Neural crest cell (in vitro differentiated cells): ENCODE measurements around the gene CTPS1. TPM values are rescaled to one million over a fixed set of nuclear protein-coding genes. Genes with fewer than 3 reads are reported as not detected.

Experiments used
- DNase-seq: peaks from one replicate; pipeline ENCODE4 v3.0.0; 2021; ENCODE audit warnings: low read depth, mixed read lengths, low spot score
- H3K27ac Mint-ChIP-seq: one replicate; pipeline ENCODE4 v1.8.0; 2021; ENCODE audit warnings: mild to moderate bottlenecking, mixed read lengths; ENCODE audit not compliant: unreplicated experiment
- H3K27me3 Mint-ChIP-seq: 2 replicates; pipeline ENCODE4 v1.8.0; 2021; ENCODE audit warnings: low read depth, mild to moderate bottlenecking, mixed read lengths
- H3K36me3 Mint-ChIP-seq: 2 replicates; pipeline ENCODE4 v1.8.0; 2021; ENCODE audit warnings: low read depth, mild to moderate bottlenecking, mixed read lengths
- H3K4me1 Mint-ChIP-seq: 2 replicates; pipeline ENCODE4 v1.8.0; 2021; ENCODE audit warnings: mixed read lengths
- H3K4me3 Mint-ChIP-seq: one replicate; pipeline ENCODE4 v1.8.0; 2021; ENCODE audit warnings: mild to moderate bottlenecking, mixed read lengths
- H3K9me3 Mint-ChIP-seq: 2 replicates; pipeline ENCODE4 v1.8.0; 2021; ENCODE audit warnings: mixed read lengths
- total RNA-seq: library from RNA; stranded (reverse); gene quantifications from 2 replicates; pipeline ENCODE4 v1.2.1, GENCODE V29; 2021
- TF ChIP-seq, protein P1 (sequence below): fragments of 200-600 bp; sonication (generic); conservative IDR thresholded peaks from 2 replicates; pipeline ENCODE4 v1.5.0; 2021; ENCODE audit warnings: antibody characterized with exemption, mild to moderate bottlenecking

The CTPS1 gene
- total RNA-seq, 1 donor from 2014 or later = 114 TPM

DNA sequence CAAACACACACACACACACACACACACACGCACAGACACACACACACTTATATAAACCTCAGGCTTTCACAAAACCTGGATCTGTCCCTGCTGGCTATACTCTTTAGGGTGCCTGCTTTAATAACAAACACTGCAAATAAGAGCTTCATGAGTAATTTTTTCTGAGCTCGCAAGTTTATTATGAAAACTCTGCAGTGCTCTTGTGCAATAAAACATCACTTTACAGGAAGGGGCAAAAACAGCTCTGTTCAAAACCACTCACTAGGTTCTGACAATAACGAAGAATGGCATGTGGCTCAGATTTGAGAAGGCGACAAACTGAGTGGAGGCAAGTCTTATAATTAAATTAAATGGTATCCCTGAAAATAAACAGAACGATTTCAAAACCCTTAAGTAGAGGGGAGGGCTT is 42.6 kb upstream of the CTPS1 start:
- H3K4me3 Mint-ChIP-seq = no peak overlapping the region

DNA sequence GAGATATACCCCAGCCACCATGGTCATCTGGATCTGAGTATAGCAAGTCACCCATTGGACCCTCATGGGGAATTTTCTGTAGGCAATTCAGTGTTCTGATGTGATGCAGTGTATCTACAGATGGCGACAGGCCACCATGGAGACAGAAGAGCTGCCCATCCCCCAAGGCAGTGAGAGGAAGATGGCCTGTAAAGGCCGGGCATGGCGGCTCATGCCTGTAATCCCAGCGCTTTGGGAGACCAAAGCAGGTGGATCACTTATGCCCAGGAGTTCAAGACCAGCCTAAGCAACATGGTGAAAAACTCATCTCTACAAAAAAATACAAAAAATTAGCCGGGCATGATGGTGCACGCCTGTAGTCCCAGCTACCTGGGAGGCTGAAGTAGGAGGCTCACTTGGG is 41.1 kb upstream of the CTPS1 start:
- no peaks in the 10 kb centered on the region for H3K27me3 Mint-ChIP-seq
- DNase-seq = no peak
- H3K9me3 Mint-ChIP-seq = no peaks in the 10 kb centered on the region
- H3K4me1 Mint-ChIP-seq = no peaks in the 10 kb centered on the region
- H3K36me3 Mint-ChIP-seq = no peaks in the 10 kb centered on the region
- no peak overlapping the region for H3K27ac Mint-ChIP-seq
- no peak overlapping the region for H3K4me3 Mint-ChIP-seq
- TF ChIP-seq, protein P1, sequence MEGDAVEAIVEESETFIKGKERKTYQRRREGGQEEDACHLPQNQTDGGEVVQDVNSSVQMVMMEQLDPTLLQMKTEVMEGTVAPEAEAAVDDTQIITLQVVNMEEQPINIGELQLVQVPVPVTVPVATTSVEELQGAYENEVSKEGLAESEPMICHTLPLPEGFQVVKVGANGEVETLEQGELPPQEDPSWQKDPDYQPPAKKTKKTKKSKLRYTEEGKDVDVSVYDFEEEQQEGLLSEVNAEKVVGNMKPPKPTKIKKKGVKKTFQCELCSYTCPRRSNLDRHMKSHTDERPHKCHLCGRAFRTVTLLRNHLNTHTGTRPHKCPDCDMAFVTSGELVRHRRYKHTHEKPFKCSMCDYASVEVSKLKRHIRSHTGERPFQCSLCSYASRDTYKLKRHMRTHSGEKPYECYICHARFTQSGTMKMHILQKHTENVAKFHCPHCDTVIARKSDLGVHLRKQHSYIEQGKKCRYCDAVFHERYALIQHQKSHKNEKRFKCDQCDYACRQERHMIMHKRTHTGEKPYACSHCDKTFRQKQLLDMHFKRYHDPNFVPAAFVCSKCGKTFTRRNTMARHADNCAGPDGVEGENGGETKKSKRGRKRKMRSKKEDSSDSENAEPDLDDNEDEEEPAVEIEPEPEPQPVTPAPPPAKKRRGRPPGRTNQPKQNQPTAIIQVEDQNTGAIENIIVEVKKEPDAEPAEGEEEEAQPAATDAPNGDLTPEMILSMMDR = no peak

More for the DNA sequence above, 42.6 kb upstream of the CTPS1 start:
- TF ChIP-seq, protein P1 = no peak
- Mint-ChIP-seq H3K9me3 (no peaks in the 10 kb centered on the region), H3K27me3 (no peaks in the 10 kb centered on the region), H3K36me3 (no peaks in the 10 kb centered on the region), H3K27ac (no peak overlapping the region), H3K4me1 (no peaks in the 10 kb centered on the region)
- DNase-seq = no peak

DNA sequence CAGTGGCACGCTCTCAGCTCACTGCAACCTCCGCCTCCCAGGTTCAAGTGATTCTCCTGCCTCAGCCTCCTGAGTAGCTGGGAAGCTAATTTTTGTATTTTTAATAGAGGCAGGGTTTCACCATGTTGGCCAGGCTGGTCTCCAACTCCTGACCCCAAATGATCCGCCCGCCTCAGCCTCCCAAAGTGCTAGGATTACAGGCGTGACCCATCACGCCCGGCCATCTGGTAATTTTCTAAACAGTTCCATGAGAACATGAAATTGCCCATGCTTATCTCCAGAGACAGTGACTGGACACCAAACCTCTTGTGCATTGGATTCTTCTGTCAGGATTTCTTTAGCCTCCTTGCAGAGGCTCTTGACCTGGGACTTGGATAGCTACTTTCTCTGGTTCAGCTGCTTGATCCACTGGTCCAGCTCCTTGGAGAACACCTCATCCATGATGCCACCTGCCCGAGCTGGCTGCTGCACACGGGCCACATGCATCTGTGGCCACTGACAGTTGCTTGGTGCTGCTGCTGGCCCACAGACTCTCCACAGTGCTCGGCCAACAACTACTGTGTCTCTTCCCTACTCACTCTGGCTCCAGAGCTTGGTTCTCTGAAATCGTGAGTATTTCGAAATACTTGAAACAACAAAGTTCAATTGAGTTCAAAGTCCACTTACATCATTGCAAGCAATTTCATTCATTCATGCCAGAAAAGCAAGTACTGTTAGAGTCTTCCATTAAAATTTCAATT is 40.0 kb upstream of the CTPS1 start:
- DNase-seq = no peak
- TF ChIP-seq, protein P1 = no peak
- Mint-ChIP-seq H3K9me3 (no peaks in the 10 kb centered on the region), H3K4me3 (no peak overlapping the region), H3K4me1 (no peaks in the 10 kb centered on the region), H3K36me3 (no peaks in the 10 kb centered on the region), H3K27me3 (no peaks in the 10 kb centered on the region), H3K27ac (no peak overlapping the region)

DNA sequence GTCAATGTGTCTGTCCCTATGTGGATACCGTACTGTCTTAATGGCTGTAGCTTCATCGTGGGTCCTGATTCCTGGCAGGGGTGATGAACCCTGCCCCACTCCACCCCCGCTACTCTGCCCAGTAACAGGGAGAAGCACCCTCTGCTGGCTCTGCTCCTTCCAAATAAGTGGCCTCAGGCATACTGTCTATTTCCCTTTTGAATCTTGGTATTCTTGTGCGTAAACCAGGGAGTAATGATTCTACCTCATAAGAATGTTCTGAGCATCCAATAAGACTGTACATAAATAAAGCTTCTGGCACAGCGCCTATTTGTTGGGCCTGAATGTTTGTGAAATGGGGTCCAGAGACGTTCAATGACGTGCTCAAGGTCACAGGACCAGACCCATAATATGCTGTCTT is 35.2 kb upstream of the CTPS1 start:
- Mint-ChIP-seq H3K27ac (no peak overlapping the region), H3K4me3 (no peak overlapping the region), H3K9me3 (peaks cover 4% of the 10 kb centered on the region), H3K36me3 (no peaks in the 10 kb centered on the region), H3K4me1 (peaks cover 4% of the 10 kb centered on the region), H3K27me3 (peaks cover 6% of the 10 kb centered on the region)
- DNase-seq = no peak
- TF ChIP-seq, protein P1 = no peak

DNA sequence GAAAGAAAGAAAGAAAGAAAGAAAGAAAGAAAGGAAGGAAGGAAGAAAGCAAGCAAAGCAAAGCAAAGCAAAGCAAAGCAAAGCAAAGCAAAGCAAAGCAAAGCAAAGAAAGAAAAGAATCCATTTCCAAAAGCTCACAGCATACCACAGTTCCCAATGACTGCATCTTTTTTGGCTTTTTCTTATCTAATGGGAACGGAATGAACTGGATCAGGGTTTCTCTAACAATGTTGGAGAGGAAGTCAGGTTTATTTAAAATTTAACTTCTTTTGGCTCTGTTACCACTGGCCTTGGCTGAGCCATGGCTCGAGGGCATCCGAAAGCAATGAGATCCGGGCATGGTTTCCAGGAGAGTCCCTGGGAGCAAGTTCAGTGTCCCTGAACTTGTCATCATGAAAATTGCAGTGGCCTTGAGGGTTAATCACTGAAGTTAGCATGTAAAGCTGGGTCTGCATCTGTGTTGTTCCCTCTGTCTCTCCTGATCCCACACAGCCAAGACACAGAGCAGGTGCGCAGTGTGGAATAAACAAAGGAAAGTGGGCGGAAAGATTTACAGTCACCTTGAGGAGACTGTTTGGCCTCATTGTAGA is 34.6 kb upstream of the CTPS1 start:
- TF ChIP-seq, protein P1 = no peak
- no peak overlapping the region for H3K27ac Mint-ChIP-seq
- no peak overlapping the region for H3K4me3 Mint-ChIP-seq
- H3K9me3 Mint-ChIP-seq = peaks cover 4% of the 10 kb centered on the region
- no peaks in the 10 kb centered on the region for H3K36me3 Mint-ChIP-seq
- H3K27me3 Mint-ChIP-seq = peaks cover 7% of the 10 kb centered on the region
- peaks cover 4% of the 10 kb centered on the region for H3K4me1 Mint-ChIP-seq
- DNase-seq = no peak
